ENCODE results near the gene MAD1L1.

Gene MAD1L1

GRCh38 chr7:2146676-2147472, 85.9 kb downstream of the MAD1L1 start:
- no peak overlapping the region for H3K9ac ChIP-seq (ENCODE audit: low read length in 5 of 5)
- H3K27me3 ChIP-seq (ENCODE audit: control insufficient read depth in 5 of 5, insufficient read depth in 4 of 5, low read length in 5 of 5), result no peaks in the 10 kb centered on the region
- no peak overlapping the region for H3K4me3 ChIP-seq (ENCODE audit: low read depth in 1 of 5, low read length in 5 of 5)
- H3K9me3 ChIP-seq (ENCODE audit: control insufficient read depth in 5 of 5, low read length in 5 of 5), result no peaks in the 10 kb centered on the region
- H3K27ac ChIP-seq (ENCODE audit: low read depth, low read length), result no peak overlapping the region
- H3K36me3 ChIP-seq (ENCODE audit: control insufficient read depth in 5 of 5, insufficient read depth in 5 of 5, low read length in 5 of 5), result peaks cover 0 to 65% (median 48%) of the 10 kb centered on the region in 5 donors
- H3K4me1 ChIP-seq (ENCODE audit: control insufficient read depth in 5 of 5, insufficient read depth in 5 of 5, low read length in 5 of 5), result no peaks in the 10 kb centered on the region

GRCh38 chr7:2145835-2146580, 86.7 kb downstream of the MAD1L1 start:
- no peaks in the 10 kb centered on the region for H3K4me1 ChIP-seq (ENCODE audit: control insufficient read depth in 5 of 5, insufficient read depth in 5 of 5, low read length in 5 of 5)
- peaks cover 0 to 65% (median 48%) of the 10 kb centered on the region in 5 donors for H3K36me3 ChIP-seq (ENCODE audit: control insufficient read depth in 5 of 5, insufficient read depth in 5 of 5, low read length in 5 of 5)
- H3K27me3 ChIP-seq (ENCODE audit: control insufficient read depth in 5 of 5, insufficient read depth in 4 of 5, low read length in 5 of 5), result no peaks in the 10 kb centered on the region

GRCh38 chr7:2144926-2145325, 87.8 kb downstream of the MAD1L1 start:
- Histone ChIP-seq H3K9me3 (ENCODE audit: control insufficient read depth in 5 of 5, low read length in 5 of 5) (no peaks in the 10 kb centered on the region), H3K4me1 (ENCODE audit: control insufficient read depth in 5 of 5, insufficient read depth in 5 of 5, low read length in 5 of 5) (no peaks in the 10 kb centered on the region), H3K27me3 (ENCODE audit: control insufficient read depth in 5 of 5, insufficient read depth in 4 of 5, low read length in 5 of 5) (no peaks in the 10 kb centered on the region), H3K27ac (ENCODE audit: low read depth, low read length) (no peak overlapping the region), H3K4me3 (ENCODE audit: low read depth in 1 of 5, low read length in 5 of 5) (no peak overlapping the region), H3K9ac (ENCODE audit: low read length in 5 of 5) (no peak overlapping the region), H3K36me3 (ENCODE audit: control insufficient read depth in 5 of 5, insufficient read depth in 5 of 5, low read length in 5 of 5) (peaks cover 0 to 65% (median 48%) of the 10 kb centered on the region in 5 donors)

More at GRCh38 chr7:2145835-2146580, 86.7 kb downstream of the MAD1L1 start:
- H3K9me3 ChIP-seq (ENCODE audit: control insufficient read depth in 5 of 5, low read length in 5 of 5), result no peaks in the 10 kb centered on the region
- H3K4me3 ChIP-seq (ENCODE audit: low read depth in 1 of 5, low read length in 5 of 5), result no peak overlapping the region
- H3K27ac ChIP-seq (ENCODE audit: low read depth, low read length), result no peak overlapping the region
- H3K9ac ChIP-seq (ENCODE audit: low read length in 5 of 5), result no peak overlapping the region

- Histone ChIP-seq H3K4me3 (ENCODE audit: low read depth in 1 of 5, low read length in 5 of 5) (no peak overlapping the region), H3K9me3 (ENCODE audit: control insufficient read depth in 5 of 5, low read length in 5 of 5) (no peaks in the 10 kb centered on the region), H3K27ac (ENCODE audit: low read depth, low read length) (no peak overlapping the region), H3K9ac (ENCODE audit: low read length in 5 of 5) (no peak overlapping the region), H3K36me3 (ENCODE audit: control insufficient read depth in 5 of 5, insufficient read depth in 5 of 5, low read length in 5 of 5) (peaks cover 0 to 64% (median 48%) of the 10 kb centered on the region in 5 donors), H3K27me3 (ENCODE audit: control insufficient read depth in 5 of 5, insufficient read depth in 4 of 5, low read length in 5 of 5) (no peaks in the 10 kb centered on the region), H3K4me1 (ENCODE audit: control insufficient read depth in 5 of 5, insufficient read depth in 5 of 5, low read length in 5 of 5) (no peaks in the 10 kb centered on the region)
These were observed 88.7 kb downstream of the MAD1L1 start for GRCh38 chr7:2143981-2144595.

- H3K4me3 ChIP-seq (ENCODE audit: low read depth in 1 of 5, low read length in 5 of 5), result no peak overlapping the region
- H3K4me1 ChIP-seq (ENCODE audit: control insufficient read depth in 5 of 5, insufficient read depth in 5 of 5, low read length in 5 of 5), result peaks cover 0 to 5% (median 0%) of the 10 kb centered on the region in 5 donors
- H3K27me3 ChIP-seq (ENCODE audit: control insufficient read depth in 5 of 5, insufficient read depth in 4 of 5, low read length in 5 of 5), result no peaks in the 10 kb centered on the region
- H3K27ac ChIP-seq (ENCODE audit: low read depth, low read length), result no peak overlapping the region
- no peak overlapping the region for H3K9ac ChIP-seq (ENCODE audit: low read length in 5 of 5)
- peaks cover 0 to 58% (median 41%) of the 10 kb centered on the region in 5 donors for H3K36me3 ChIP-seq (ENCODE audit: control insufficient read depth in 5 of 5, insufficient read depth in 5 of 5, low read length in 5 of 5)
- H3K9me3 ChIP-seq (ENCODE audit: control insufficient read depth in 5 of 5, low read length in 5 of 5), result no peaks in the 10 kb centered on the region
These were observed 89.3 kb downstream of the MAD1L1 start for GRCh38 chr7:2143450-2143849.

GRCh38 chr7:2142386-2142785, 90.4 kb downstream of the MAD1L1 start:
- Histone ChIP-seq H3K4me3 (ENCODE audit: low read depth in 1 of 5, low read length in 5 of 5) (no peak overlapping the region), H3K9me3 (ENCODE audit: control insufficient read depth in 5 of 5, low read length in 5 of 5) (no peaks in the 10 kb centered on the region), H3K27me3 (ENCODE audit: control insufficient read depth in 5 of 5, insufficient read depth in 4 of 5, low read length in 5 of 5) (no peaks in the 10 kb centered on the region), H3K4me1 (ENCODE audit: control insufficient read depth in 5 of 5, insufficient read depth in 5 of 5, low read length in 5 of 5) (peaks cover 0 to 15% (median 5%) of the 10 kb centered on the region in 5 donors), H3K27ac (ENCODE audit: low read depth, low read length) (no peak overlapping the region), H3K9ac (ENCODE audit: low read length in 5 of 5) (no peak overlapping the region), H3K36me3 (ENCODE audit: control insufficient read depth in 5 of 5, insufficient read depth in 5 of 5, low read length in 5 of 5) (peaks cover 0 to 48% (median 45%) of the 10 kb centered on the region in 5 donors)

GRCh38 chr7:2141651-2142050, 91.1 kb downstream of the MAD1L1 start:
- H3K27ac ChIP-seq (ENCODE audit: low read depth, low read length), result no peak overlapping the region
- H3K9ac ChIP-seq (ENCODE audit: low read length in 5 of 5), result no peak overlapping the region
- H3K4me1 ChIP-seq (ENCODE audit: control insufficient read depth in 5 of 5, insufficient read depth in 5 of 5, low read length in 5 of 5), result peaks cover 0 to 15% (median 5%) of the 10 kb centered on the region in 5 donors
- H3K27me3 ChIP-seq (ENCODE audit: control insufficient read depth in 5 of 5, insufficient read depth in 4 of 5, low read length in 5 of 5), result no peaks in the 10 kb centered on the region
- peaks cover 0 to 43% (median 38%) of the 10 kb centered on the region in 5 donors for H3K36me3 ChIP-seq (ENCODE audit: control insufficient read depth in 5 of 5, insufficient read depth in 5 of 5, low read length in 5 of 5)
- no peaks in the 10 kb centered on the region for H3K9me3 ChIP-seq (ENCODE audit: control insufficient read depth in 5 of 5, low read length in 5 of 5)
- H3K4me3 ChIP-seq (ENCODE audit: low read depth in 1 of 5, low read length in 5 of 5), result no peak overlapping the region

GRCh38 chr7:2141021-2141410, 91.7 kb downstream of the MAD1L1 start:
- no peak overlapping the region for H3K9ac ChIP-seq (ENCODE audit: low read length in 5 of 5)
- H3K27me3 ChIP-seq (ENCODE audit: control insufficient read depth in 5 of 5, insufficient read depth in 4 of 5, low read length in 5 of 5), result no peaks in the 10 kb centered on the region
- H3K36me3 ChIP-seq (ENCODE audit: control insufficient read depth in 5 of 5, insufficient read depth in 5 of 5, low read length in 5 of 5), result peaks cover 0 to 43% (median 37%) of the 10 kb centered on the region in 5 donors
- no peak overlapping the region for H3K27ac ChIP-seq (ENCODE audit: low read depth, low read length)
- H3K4me1 ChIP-seq (ENCODE audit: control insufficient read depth in 5 of 5, insufficient read depth in 5 of 5, low read length in 5 of 5), result peaks cover 0 to 15% (median 5%) of the 10 kb centered on the region in 5 donors
- no peaks in the 10 kb centered on the region for H3K9me3 ChIP-seq (ENCODE audit: control insufficient read depth in 5 of 5, low read length in 5 of 5)
- H3K4me3 ChIP-seq (ENCODE audit: low read depth in 1 of 5, low read length in 5 of 5), result no peak overlapping the region

GRCh38 chr7:2140216-2141020, 92.3 kb downstream of the MAD1L1 start:
- Histone ChIP-seq H3K36me3 (ENCODE audit: control insufficient read depth in 5 of 5, insufficient read depth in 5 of 5, low read length in 5 of 5) (peaks cover 0 to 40% (median 36%) of the 10 kb centered on the region in 5 donors), H3K27me3 (ENCODE audit: control insufficient read depth in 5 of 5, insufficient read depth in 4 of 5, low read length in 5 of 5) (no peaks in the 10 kb centered on the region), H3K27ac (ENCODE audit: low read depth, low read length) (no peak overlapping the region), H3K9me3 (ENCODE audit: control insufficient read depth in 5 of 5, low read length in 5 of 5) (no peaks in the 10 kb centered on the region), H3K4me3 (ENCODE audit: low read depth in 1 of 5, low read length in 5 of 5) (no peak overlapping the region), H3K9ac (ENCODE audit: low read length in 5 of 5) (no peak overlapping the region), H3K4me1 (ENCODE audit: control insufficient read depth in 5 of 5, insufficient read depth in 5 of 5, low read length in 5 of 5) (peaks cover 0 to 15% (median 5%) of the 10 kb centered on the region in 5 donors)

All from subcutaneous abdominal adipose tissue (tissue), 5 donors.